ENCODE measurements around the gene RERE.

RERE gene

GRCh38 chr1:8516278-8516777 lies 301.1 kb downstream of the RERE start:
- no peak overlapping the region for H2AFZ ChIP-seq (ENCODE audit: insufficient read depth, low read length, poor library complexity)
- H3K27me3 ChIP-seq (ENCODE audit: insufficient read depth, low read length) = no peaks in the 10 kb centered on the region
- no peak overlapping the region for H3K14ac ChIP-seq (ENCODE audit: low read length)
- H4K12ac ChIP-seq (ENCODE audit: low read depth, low read length) = no peak overlapping the region
- H3K27ac ChIP-seq (ENCODE audit: low read depth, low read length) = no peak overlapping the region
- no peak overlapping the region for H3K4me3 ChIP-seq (ENCODE audit: low read depth, low read length)
- H2BK120ac ChIP-seq (ENCODE audit: insufficient read depth, low read length, poor library complexity) = no peak overlapping the region
- H3K23ac ChIP-seq (ENCODE audit: low read length) = no peak overlapping the region
- no peaks in the 10 kb centered on the region for H3K9me3 ChIP-seq (ENCODE audit: insufficient read depth, low read depth, low read length)
- H2BK5ac ChIP-seq (ENCODE audit: low read depth, low read length, poor library complexity) = no peak overlapping the region
- no peaks in the 10 kb centered on the region for H3K79me2 ChIP-seq (ENCODE audit: control insufficient read depth, insufficient read depth, low read length, poor library complexity)
- no peaks in the 10 kb centered on the region for H3K79me1 ChIP-seq (ENCODE audit: low read length)
- H3K4me2 ChIP-seq (ENCODE audit: low read length) = no peak overlapping the region
- H3K4ac ChIP-seq (ENCODE audit: low read depth, low read length) = no peak overlapping the region
- no peak overlapping the region for H2AK5ac ChIP-seq (ENCODE audit: low read length)
- DNase-seq = no peak
- no peak overlapping the region for H4K91ac ChIP-seq (ENCODE audit: low read depth, low read length)
- H3K9ac ChIP-seq (ENCODE audit: low read length) = no peak overlapping the region
- peaks cover 2 to 4% of the 10 kb centered on the region in 2 experiments for H3K36me3 ChIP-seq (ENCODE audit: control insufficient read depth in 1 of 2, insufficient read depth in 2 of 2, low read length in 2 of 2)
- H3K4me1 ChIP-seq (ENCODE audit: control insufficient read depth in 1 of 2, insufficient read depth in 2 of 2, low read length in 2 of 2) = no peaks in the 10 kb centered on the region
- H4K8ac ChIP-seq (ENCODE audit: low read depth, low read length) = no peak overlapping the region
- no peak overlapping the region for H3K18ac ChIP-seq (ENCODE audit: low read length)
- WGBS (ENCODE audit: extremely low coverage, insufficient coverage, insufficient read length) = no CpG with 5 or more reads among the region's 4 CpGs
- no peak overlapping the region for H2BK12ac ChIP-seq (ENCODE audit: low read length)

GRCh38 chr1:8512504-8512903 lies 304.9 kb downstream of the RERE start:
- Histone ChIP-seq H3K79me1 (ENCODE audit: low read length) (no peaks in the 10 kb centered on the region), H3K4me3 (ENCODE audit: low read depth, low read length) (no peak overlapping the region), H4K12ac (ENCODE audit: low read depth, low read length) (no peak overlapping the region), H3K9me3 (ENCODE audit: insufficient read depth, low read depth, low read length) (no peaks in the 10 kb centered on the region), H3K79me2 (ENCODE audit: control insufficient read depth, insufficient read depth, low read length, poor library complexity) (no peaks in the 10 kb centered on the region), H2BK12ac (ENCODE audit: low read length) (no peak overlapping the region), H2AFZ (ENCODE audit: insufficient read depth, low read length, poor library complexity) (no peak overlapping the region), H3K27ac (ENCODE audit: low read depth, low read length) (no peak overlapping the region), H4K8ac (ENCODE audit: low read depth, low read length) (no peak overlapping the region), H4K91ac (ENCODE audit: low read depth, low read length) (no peak overlapping the region), H2AK5ac (ENCODE audit: low read length) (no peak overlapping the region), H3K9ac (ENCODE audit: low read length) (no peak overlapping the region), H3K4me2 (ENCODE audit: low read length) (no peak overlapping the region), H3K4me1 (ENCODE audit: control insufficient read depth in 1 of 2, insufficient read depth in 2 of 2, low read length in 2 of 2) (no peaks in the 10 kb centered on the region), H3K27me3 (ENCODE audit: insufficient read depth, low read length) (no peaks in the 10 kb centered on the region), H3K4ac (ENCODE audit: low read depth, low read length) (peak overlapping the region; percentile 12), H3K18ac (ENCODE audit: low read length) (no peak overlapping the region), H3K36me3 (ENCODE audit: control insufficient read depth in 1 of 2, insufficient read depth in 2 of 2, low read length in 2 of 2) (peaks cover 2 to 7% of the 10 kb centered on the region in 2 experiments), H2BK5ac (ENCODE audit: low read depth, low read length, poor library complexity) (no peak overlapping the region), H3K23ac (ENCODE audit: low read length) (no peak overlapping the region), H2BK120ac (ENCODE audit: insufficient read depth, low read length, poor library complexity) (no peak overlapping the region), H3K14ac (ENCODE audit: low read length) (no peak overlapping the region)
- WGBS (ENCODE audit: extremely low coverage, insufficient coverage, insufficient read length) = no CpG with 5 or more reads among the region's 6 CpGs
- no peak for DNase-seq

GRCh38 chr1:8510041-8510823 lies 307.2 kb downstream of the RERE start:
- H3K4me1 ChIP-seq (ENCODE audit: control insufficient read depth in 1 of 2, insufficient read depth in 2 of 2, low read length in 2 of 2) = no peaks in the 10 kb centered on the region
- H2AFZ ChIP-seq (ENCODE audit: insufficient read depth, low read length, poor library complexity) = no peak overlapping the region
- H2AK5ac ChIP-seq (ENCODE audit: low read length) = no peak overlapping the region
- no peak overlapping the region for H4K91ac ChIP-seq (ENCODE audit: low read depth, low read length)
- no peak overlapping the region for H3K9ac ChIP-seq (ENCODE audit: low read length)
- H2BK120ac ChIP-seq (ENCODE audit: insufficient read depth, low read length, poor library complexity) = no peak overlapping the region
- H3K4me2 ChIP-seq (ENCODE audit: low read length) = no peak overlapping the region
- H3K23ac ChIP-seq (ENCODE audit: low read length) = no peak overlapping the region
- H3K79me1 ChIP-seq (ENCODE audit: low read length) = no peaks in the 10 kb centered on the region
- no peak overlapping the region for H3K4ac ChIP-seq (ENCODE audit: low read depth, low read length)
- no peak overlapping the region for H3K27ac ChIP-seq (ENCODE audit: low read depth, low read length)
- peak; percentile 81 to 83 for DNase-seq
- H3K14ac ChIP-seq (ENCODE audit: low read length) = no peak overlapping the region
- H3K9me3 ChIP-seq (ENCODE audit: insufficient read depth, low read depth, low read length) = no peaks in the 10 kb centered on the region
- H3K4me3 ChIP-seq (ENCODE audit: low read depth, low read length) = no peak overlapping the region
- H4K12ac ChIP-seq (ENCODE audit: low read depth, low read length) = no peak overlapping the region
- H3K79me2 ChIP-seq (ENCODE audit: control insufficient read depth, insufficient read depth, low read length, poor library complexity) = no peaks in the 10 kb centered on the region
- no peak overlapping the region for H4K8ac ChIP-seq (ENCODE audit: low read depth, low read length)
- H3K36me3 ChIP-seq (ENCODE audit: control insufficient read depth in 1 of 2, insufficient read depth in 2 of 2, low read length in 2 of 2) = peaks cover 2 to 7% of the 10 kb centered on the region in 2 experiments
- H3K27me3 ChIP-seq (ENCODE audit: insufficient read depth, low read length) = no peaks in the 10 kb centered on the region
- no peak overlapping the region for H3K18ac ChIP-seq (ENCODE audit: low read length)
- H2BK5ac ChIP-seq (ENCODE audit: low read depth, low read length, poor library complexity) = no peak overlapping the region
- no CpG with 5 or more reads among the region's 9 CpGs for whole genome bisulfite sequencing (ENCODE audit: extremely low coverage, insufficient coverage, insufficient read length)
- H2BK12ac ChIP-seq (ENCODE audit: low read length) = no peak overlapping the region

- H4K8ac ChIP-seq (ENCODE audit: low read depth, low read length) = no peak overlapping the region
- peaks cover 2 to 7% of the 10 kb centered on the region in 2 experiments for H3K36me3 ChIP-seq (ENCODE audit: control insufficient read depth in 1 of 2, insufficient read depth in 2 of 2, low read length in 2 of 2)
- no peak overlapping the region for H2BK5ac ChIP-seq (ENCODE audit: low read depth, low read length, poor library complexity)
- WGBS (ENCODE audit: extremely low coverage, insufficient coverage, insufficient read length) = no CpG with 5 or more reads among the region's 7 CpGs
- no peak overlapping the region for H2BK12ac ChIP-seq (ENCODE audit: low read length)
- H4K12ac ChIP-seq (ENCODE audit: low read depth, low read length) = no peak overlapping the region
- H3K23ac ChIP-seq (ENCODE audit: low read length) = no peak overlapping the region
- H3K4me1 ChIP-seq (ENCODE audit: control insufficient read depth in 1 of 2, insufficient read depth in 2 of 2, low read length in 2 of 2) = no peaks in the 10 kb centered on the region
- H3K79me2 ChIP-seq (ENCODE audit: control insufficient read depth, insufficient read depth, low read length, poor library complexity) = no peaks in the 10 kb centered on the region
- H3K27ac ChIP-seq (ENCODE audit: low read depth, low read length) = no peak overlapping the region
- H2AFZ ChIP-seq (ENCODE audit: insufficient read depth, low read length, poor library complexity) = no peak overlapping the region
- no peaks in the 10 kb centered on the region for H3K27me3 ChIP-seq (ENCODE audit: insufficient read depth, low read length)
- H3K4me3 ChIP-seq (ENCODE audit: low read depth, low read length) = no peak overlapping the region
- DNase-seq = no peak
- H3K9me3 ChIP-seq (ENCODE audit: insufficient read depth, low read depth, low read length) = no peaks in the 10 kb centered on the region
- H2BK120ac ChIP-seq (ENCODE audit: insufficient read depth, low read length, poor library complexity) = no peak overlapping the region
- no peak overlapping the region for H3K4ac ChIP-seq (ENCODE audit: low read depth, low read length)
- no peaks in the 10 kb centered on the region for H3K79me1 ChIP-seq (ENCODE audit: low read length)
- no peak overlapping the region for H3K18ac ChIP-seq (ENCODE audit: low read length)
- no peak overlapping the region for H3K14ac ChIP-seq (ENCODE audit: low read length)
- no peak overlapping the region for H3K9ac ChIP-seq (ENCODE audit: low read length)
- no peak overlapping the region for H3K4me2 ChIP-seq (ENCODE audit: low read length)
- H2AK5ac ChIP-seq (ENCODE audit: low read length) = no peak overlapping the region
- no peak overlapping the region for H4K91ac ChIP-seq (ENCODE audit: low read depth, low read length)
Observed at GRCh38 chr1:8509579-8509978, 307.9 kb downstream of the RERE start.
